Esophagus squamous epithelium (tissue), 5 donors: ENCODE measurements around the gene GSE1. TPM values are rescaled to one million over a fixed set of nuclear protein-coding genes. Genes with fewer than 3 reads are reported as not detected.

Experiments
- DNase-seq: peaks from one replicate; lab custom pipeline; 2025; lab: John Stamatoyannopoulos, UW
- H3K27ac ChIP-seq, 4 donors: fragments of 200-600 bp; sonication (generic); one replicate each; pipeline ENCODE4 v1.5.1; 2016 to 2019; ENCODE audit warnings: mild to moderate bottlenecking in 1 of 4
- H3K27me3 ChIP-seq, 4 donors: fragments of 200-600 bp; sonication (generic); 1 replicate in 3 of 4; 2 replicates in 1 of 4; pipeline versions ENCODE4 v1.5.1 to v1.6.0; 2017 to 2021; ENCODE audit warnings: antibody characterized with exemption in 1 of 4
- H3K36me3 ChIP-seq, 3 donors: fragments of 200-600 bp; sonication (generic); one replicate each; pipeline ENCODE4 v1.5.1; 2016 to 2019
- H3K4me1 ChIP-seq, 3 donors: fragments of 200-600 bp; sonication (generic); one replicate each; pipeline ENCODE4 v1.5.1; 2017 to 2019
- H3K4me3 ChIP-seq, 4 donors: fragments of 200-600 bp; sonication (generic); 1 replicate in 3 of 4; 2 replicates in 1 of 4; pipeline ENCODE4 v1.5.1; 2016 to 2019; ENCODE audit warnings: mild to moderate bottlenecking in 2 of 4, moderate library complexity in 1 of 4
- H3K9me3 ChIP-seq, 3 donors: fragments of 200-600 bp; sonication (generic); one replicate each; pipeline ENCODE4 v1.5.1; 2016 to 2019
- CTCF ChIP-seq, 6 experiments: fragments of 450-650 bp in 4 of 6; fragments of 200-600 bp in 2 of 6; sonication (generic) in 2 of 6; IDR thresholded peaks; one replicate each; pipeline ENCODE4 v1.5.1; 2016 to 2019; ENCODE audit warnings: antibody characterized with exemption in 6 of 6, mild to moderate bottlenecking in 4 of 6, moderate library complexity in 4 of 6
- POLR2A ChIP-seq, 4 donors: fragments of 450-650 bp; IDR thresholded peaks; one replicate each; pipeline ENCODE4 v1.6.1; 2017; ENCODE audit warnings: antibody characterized with exemption in 4 of 4, mild to moderate bottlenecking in 4 of 4, moderate library complexity in 3 of 4
- WGBS, 2 donors: methylation state at CpG; one replicate each; pipeline ENCODE4 v1.1.5; 2018; 5-methylcytosine and 5-hydroxymethylcytosine counted together
- intact Hi-C: fragments of 100-400 bp; cut with DNase I; formaldehyde crosslinking; loops from one replicate; pipeline ENCODE4 v1.15.0; 2022
- total RNA-seq, 4 donors: library from RNA; depleted of rRNA; stranded (reverse); fragments of >200 nt; gene quantifications; one replicate each; pipeline ENCODE4 v1.1.0, GENCODE V29; 2016
- donor health status: DM: yes; HTN: yes; CAD: no.

The GSE1 gene
- total RNA-seq, 4 donors from 2014 or later, result 24.6 to 33.6 (median 28.9) TPM

- DNase-seq, result no peak
- intact Hi-C loops, result no loop called here
- peaks cover 26 to 66% (median 35%) of the 10 kb centered on the region in 3 donors for H3K4me1 ChIP-seq
- peaks cover 3 to 52% (median 6%) of the 10 kb centered on the region in 3 donors for H3K36me3 ChIP-seq
- TF ChIP-seq CTCF (IDR thresholded peaks at IDR 0.05) (no peak), POLR2A (IDR thresholded peaks at IDR 0.05) (no peak)
- H3K27me3 ChIP-seq, result no peaks in the 10 kb centered on the region
- H3K27ac ChIP-seq, result no peak overlapping the region
- no peaks in the 10 kb centered on the region for H3K9me3 ChIP-seq
- 80 to 100% methylated on average over 1 to 5 of the region's 17 CpGs for WGBS, 2 donors
- no peak overlapping the region for H3K4me3 ChIP-seq
Observed at GRCh38 chr16:85646358-85646907, 33.3 kb downstream of the GSE1 start.

GRCh38 chr16:85646976-85647375 is 33.9 kb downstream of the GSE1 start:
- no peaks in the 10 kb centered on the region for H3K27me3 ChIP-seq
- no peaks in the 10 kb centered on the region for H3K9me3 ChIP-seq
- no peak overlapping the region for H3K27ac ChIP-seq
- peaks cover 26 to 66% (median 30%) of the 10 kb centered on the region in 3 donors for H3K4me1 ChIP-seq
- intact Hi-C loops, result no loop called here
- no peak for DNase-seq
- TF ChIP-seq CTCF (IDR thresholded peaks at IDR 0.05) (no peak), POLR2A (IDR thresholded peaks at IDR 0.05) (no peak)
- 93 to 100% methylated on average over 6 to 8 of the region's 15 CpGs for WGBS, 2 donors
- no peak overlapping the region for H3K4me3 ChIP-seq
- peaks cover 3 to 58% (median 8%) of the 10 kb centered on the region in 3 donors for H3K36me3 ChIP-seq

- WGBS, 2 donors, result 85 to 100% methylated on average over 2 to 7 of the region's 26 CpGs
- intact Hi-C loops, result no loop called here
- no peaks in the 10 kb centered on the region for H3K27me3 ChIP-seq
- no peaks in the 10 kb centered on the region for H3K9me3 ChIP-seq
- H3K36me3 ChIP-seq, result peaks cover 3 to 58% (median 8%) of the 10 kb centered on the region in 3 donors
- no peak overlapping the region for H3K4me3 ChIP-seq
- peaks cover 21 to 64% (median 22%) of the 10 kb centered on the region in 3 donors for H3K4me1 ChIP-seq
- no peak for TF ChIP-seq CTCF (IDR thresholded peaks at IDR 0.05)
- no peak for TF ChIP-seq POLR2A (IDR thresholded peaks at IDR 0.05)
- DNase-seq, result no peak
- H3K27ac ChIP-seq, result no peak overlapping the region
Observed at GRCh38 chr16:85648070-85648714, 35.1 kb downstream of the GSE1 start.

- DNase-seq, result no peak
- Histone ChIP-seq H3K4me1 (peaks cover 20 to 64% (median 28%) of the 10 kb centered on the region in 3 donors), H3K27ac (no peak overlapping the region), H3K9me3 (no peaks in the 10 kb centered on the region), H3K27me3 (no peaks in the 10 kb centered on the region), H3K4me3 (no peak overlapping the region), H3K36me3 (peaks cover 3 to 60% (median 8%) of the 10 kb centered on the region in 3 donors)
- intact Hi-C loops, result no loop called here
- TF ChIP-seq CTCF (IDR thresholded peaks at IDR 0.05) (no peak), POLR2A (IDR thresholded peaks at IDR 0.05) (no peak)
- 79 to 84% methylated on average over 4 to 11 of the region's 14 CpGs for WGBS, 2 donors
Observed at GRCh38 chr16:85648805-85649204, 35.7 kb downstream of the GSE1 start.

GRCh38 chr16:85649411-85650134 is 36.5 kb downstream of the GSE1 start:
- 91 to 93% methylated on average over 3 to 5 of the region's 16 CpGs for WGBS, 2 donors
- no peak overlapping the region for H3K4me3 ChIP-seq
- H3K9me3 ChIP-seq, result no peaks in the 10 kb centered on the region
- intact Hi-C loops, result no loop called here
- no peak overlapping the region for H3K27ac ChIP-seq
- TF ChIP-seq POLR2A (IDR thresholded peaks at IDR 0.05) (no peak), CTCF (IDR thresholded peaks at IDR 0.05) (no peak)
- no peak for DNase-seq
- peaks cover 10 to 67% (median 14%) of the 10 kb centered on the region in 3 donors for H3K36me3 ChIP-seq
- peaks cover 13 to 64% (median 29%) of the 10 kb centered on the region in 3 donors for H3K4me1 ChIP-seq
- no peaks in the 10 kb centered on the region for H3K27me3 ChIP-seq
